Thyroid gland (tissue), 4 donors: Measurements from ENCODE around the gene CCDC187.

Experiments used
- CTCF ChIP-seq, 6 experiments: fragments of 200-600 bp in 3 of 6; fragments of 450-650 bp in 3 of 6; sonication (generic) in 3 of 6; IDR thresholded peaks; one replicate each; pipeline ENCODE4 v1.5.1; 2016 to 2019; ENCODE audit warnings: antibody characterized with exemption in 6 of 6, mild to moderate bottlenecking in 2 of 6, inconsistent platforms in 1 of 6, moderate library complexity in 1 of 6
- POLR2A ChIP-seq, 2 donors: fragments of 450-650 bp; IDR thresholded peaks; one replicate each; pipeline ENCODE4 v1.6.1; 2017; ENCODE audit warnings: antibody characterized with exemption in 2 of 2, mild to moderate bottlenecking in 2 of 2, moderate library complexity in 1 of 2

- no peak for TF ChIP-seq CTCF (IDR thresholded peaks at IDR 0.05)
- TF ChIP-seq POLR2A (IDR thresholded peaks at IDR 0.05) = no peak
Measured at GRCh38 chr9:136257381-136258298, 46.3 kb downstream of the CCDC187 start.
